Cortex of kidney (tissue), 1 donor: ENCODE results near the gene C1orf210.

Source experiments
- DNase-seq: peaks from one replicate; lab custom pipeline; 2025; lab: John Stamatoyannopoulos, UW

The C1orf210 gene

DNA sequence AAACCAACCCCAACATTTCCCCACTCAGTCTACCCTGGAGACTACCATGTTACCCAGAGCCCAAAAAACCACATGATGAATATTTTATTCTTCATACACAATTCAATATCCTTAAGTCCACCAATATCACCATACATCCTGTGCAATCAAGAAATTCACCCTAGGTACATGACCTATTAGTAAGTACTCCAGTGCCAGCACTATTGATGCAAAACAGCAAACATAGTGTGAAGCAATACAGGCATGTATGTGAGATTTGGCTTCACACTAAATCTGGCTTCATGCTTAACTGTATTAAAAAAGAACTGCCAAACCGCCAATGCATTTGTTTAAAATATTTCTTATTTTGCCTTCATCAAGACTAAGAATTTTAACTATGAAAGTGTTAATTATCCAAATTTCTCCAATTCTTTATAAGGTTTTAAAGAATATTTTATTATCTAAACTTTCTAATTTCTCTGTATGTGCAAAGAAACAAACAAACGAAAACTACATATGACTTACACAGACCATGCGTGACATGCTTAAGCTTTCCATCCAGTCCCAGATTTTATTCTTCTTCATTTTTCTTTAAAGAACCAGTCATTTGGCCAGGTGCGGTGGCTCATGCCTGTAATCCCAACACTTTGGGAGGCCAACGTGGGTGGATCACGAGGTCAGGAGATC is 38.0 kb downstream of the C1orf210 start:
- no peak for DNase-seq

DNA sequence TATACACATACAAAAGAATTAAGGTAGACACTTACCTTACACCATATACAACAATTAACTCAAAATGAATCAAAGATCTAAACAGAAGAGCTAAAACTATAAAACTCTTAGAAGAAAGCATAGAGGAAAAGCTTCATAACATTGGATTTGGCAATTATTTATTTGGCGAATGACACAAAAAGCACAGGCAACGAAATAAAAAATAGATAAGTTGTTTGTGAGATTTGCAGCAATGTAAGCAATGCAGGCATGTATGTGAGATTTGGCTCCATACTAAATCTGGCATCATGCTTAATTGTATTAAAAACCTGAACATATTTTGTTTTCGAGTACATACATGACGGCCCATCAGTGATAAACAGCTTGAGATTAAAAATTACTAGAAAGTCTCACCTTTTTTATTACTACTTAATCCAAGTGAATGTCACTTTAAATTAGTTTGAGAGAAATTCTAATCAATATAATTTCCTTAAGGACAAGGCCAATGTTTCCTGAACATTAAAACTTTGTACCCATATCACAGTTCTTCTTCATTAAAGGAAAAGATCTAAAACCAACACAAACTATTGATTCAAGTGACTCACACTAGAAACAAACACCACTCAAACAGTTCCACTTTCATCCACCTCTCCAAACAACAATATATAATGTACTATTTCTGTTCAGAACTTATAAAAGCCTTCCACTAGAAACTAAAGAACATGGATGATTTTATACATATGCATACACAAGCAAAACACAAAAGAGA is 38.7 kb downstream of the C1orf210 start:
- DNase-seq = no peak

DNA sequence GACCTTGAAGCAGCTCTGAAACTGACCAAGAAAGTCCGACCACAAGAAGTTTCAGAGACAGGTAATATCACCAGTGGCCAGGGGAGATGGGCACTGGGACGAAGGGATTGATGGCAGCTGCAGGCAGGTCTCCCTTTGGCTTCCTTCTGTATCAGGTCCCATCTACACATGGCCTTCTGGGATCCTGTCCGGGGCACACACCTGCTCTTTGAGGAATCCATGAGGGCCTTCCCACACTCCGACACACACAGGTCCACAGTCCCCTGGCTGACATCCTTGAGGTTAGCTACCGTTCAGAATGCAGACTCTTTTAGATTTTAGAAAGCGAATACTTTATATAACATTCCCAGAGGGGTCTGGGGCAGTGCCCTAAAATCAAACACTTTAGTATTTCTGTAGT is 42.1 kb downstream of the C1orf210 start:
- no peak for DNase-seq

DNA sequence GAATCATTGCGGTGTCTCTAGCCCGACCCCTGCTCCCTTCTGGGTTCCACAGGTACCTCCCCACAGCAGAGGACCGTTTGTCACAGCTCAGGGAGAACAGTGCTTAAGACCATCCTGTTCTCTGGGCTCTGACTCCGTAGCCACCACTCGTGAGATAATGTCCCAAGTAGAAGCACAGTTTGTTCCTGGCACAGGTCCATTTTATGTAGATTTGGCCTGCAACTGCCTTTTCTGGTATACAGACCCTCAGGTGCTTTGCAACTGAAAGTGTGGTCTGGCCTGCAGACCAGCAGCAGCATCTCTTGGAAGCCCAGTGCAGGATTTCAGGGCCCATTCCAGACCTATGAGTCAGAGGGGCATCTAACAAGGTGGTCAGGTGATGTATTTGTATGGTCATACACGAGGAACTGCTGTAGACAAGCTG is 44.0 kb downstream of the C1orf210 start:
- no peak for DNase-seq

DNA sequence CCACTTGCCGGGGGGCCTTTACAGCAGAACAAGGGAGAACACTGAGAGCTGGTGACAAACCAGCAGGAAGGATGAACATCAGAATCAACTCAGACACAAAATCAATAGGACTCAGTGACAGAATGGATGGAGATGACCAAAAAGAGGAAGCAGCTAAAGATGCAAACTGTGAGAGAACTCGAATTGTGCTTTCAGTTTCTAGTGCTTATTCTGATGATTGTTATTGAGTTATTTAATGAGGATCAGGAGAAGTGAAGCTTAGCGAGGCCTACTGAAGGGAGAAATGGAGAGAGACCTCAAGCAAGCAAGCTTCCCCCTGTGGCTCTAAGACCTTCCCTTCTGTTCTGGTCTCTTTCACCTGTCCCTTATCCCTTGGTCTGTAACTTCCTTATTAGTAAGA is 45.9 kb downstream of the C1orf210 start:
- no peak for DNase-seq

DNA sequence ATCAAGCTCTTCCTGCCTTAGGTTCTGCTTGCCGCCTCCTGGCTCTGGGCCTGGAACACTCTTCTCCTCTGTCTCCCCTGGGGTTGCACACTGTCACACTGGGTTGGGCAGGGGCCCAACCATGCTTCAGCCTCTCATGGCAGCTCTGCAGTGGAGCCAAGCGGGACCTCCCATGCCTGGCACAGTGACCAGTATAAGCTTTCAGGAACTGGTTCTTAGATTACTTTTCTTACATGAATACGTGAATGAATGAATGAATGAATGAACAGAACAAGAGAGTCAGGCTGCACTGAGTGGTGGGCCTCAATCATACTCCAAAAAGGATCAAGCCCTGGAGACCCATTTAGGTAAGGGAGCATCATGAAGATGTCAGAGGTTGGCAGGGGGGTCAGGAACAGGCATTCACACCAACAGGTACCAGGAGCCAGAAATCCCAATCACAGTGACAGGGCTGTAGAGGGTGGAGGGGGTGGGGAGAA is 46.4 kb downstream of the C1orf210 start:
- DNase-seq = no peak

DNA sequence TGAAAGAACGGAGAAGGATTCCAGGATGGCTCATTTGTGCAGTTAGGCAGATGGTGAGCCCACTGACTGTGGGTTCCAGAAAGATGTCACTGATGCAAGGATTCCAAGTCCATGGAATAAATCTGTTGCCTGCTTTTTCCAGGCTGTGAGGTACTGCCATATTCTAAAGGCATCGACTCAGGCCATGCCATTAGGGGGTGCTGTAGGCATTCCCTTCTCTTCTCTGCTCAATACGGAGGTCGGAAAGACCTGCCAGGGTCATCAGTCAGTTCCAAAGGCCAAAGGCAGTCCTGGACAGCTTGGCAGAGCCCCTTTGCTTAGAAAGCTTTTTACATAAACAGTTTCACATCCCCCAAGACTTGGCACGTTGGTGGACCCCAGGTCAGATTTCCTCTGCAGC is 47.3 kb downstream of the C1orf210 start:
- DNase-seq = no peak

DNA sequence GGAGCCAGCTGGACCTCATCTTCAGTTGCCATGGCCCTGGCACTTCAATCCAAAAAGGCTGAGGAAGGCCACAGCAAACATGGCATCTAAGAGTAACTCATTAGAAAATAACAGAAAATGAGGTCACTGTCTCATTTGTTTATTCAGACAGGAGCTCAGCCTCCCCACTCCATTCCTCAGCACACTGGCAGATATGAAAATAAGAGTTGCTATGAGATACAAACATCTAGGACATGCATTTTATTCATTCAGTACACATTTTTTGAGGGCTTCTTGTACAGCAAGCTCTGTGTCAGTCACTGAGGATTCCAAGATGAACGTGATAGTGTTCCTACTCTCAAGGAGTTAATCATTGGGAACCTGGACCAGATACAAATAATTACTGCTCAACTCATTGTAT is 48.3 kb downstream of the C1orf210 start:
- no peak for DNase-seq

DNA sequence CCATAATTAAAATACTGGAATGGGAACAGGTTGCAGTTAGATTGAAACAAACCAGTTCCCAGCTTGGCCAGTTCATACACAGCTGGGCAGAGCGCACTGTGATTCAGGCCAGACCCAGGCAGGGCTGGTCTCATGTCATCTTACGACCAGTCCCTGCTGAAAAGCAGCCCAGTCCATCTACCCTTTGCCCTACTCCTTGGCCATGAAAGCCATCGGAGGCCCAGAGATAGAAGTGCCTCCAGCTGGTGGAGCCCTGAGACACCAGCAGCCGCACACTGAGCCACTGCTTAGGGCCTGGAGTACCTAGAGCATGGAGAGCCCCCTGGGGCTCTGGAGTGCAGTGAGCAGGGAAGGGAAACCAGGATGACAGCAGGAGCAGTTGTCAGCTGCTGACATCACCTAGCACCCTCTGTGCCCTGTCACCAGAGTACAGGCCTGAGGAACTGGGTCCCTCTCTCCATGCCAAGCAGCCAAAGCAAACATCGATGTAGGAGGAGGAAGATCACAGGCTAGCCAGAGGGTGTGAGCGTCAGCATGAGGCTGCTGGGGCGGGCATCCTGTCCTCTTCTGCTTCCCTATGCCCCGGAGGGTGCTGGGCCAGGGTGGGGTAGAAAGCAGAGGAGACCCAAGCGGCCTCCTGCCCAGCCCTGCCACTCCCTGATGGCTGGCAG is 49.8 kb downstream of the C1orf210 start:
- DNase-seq = no peak

DNA sequence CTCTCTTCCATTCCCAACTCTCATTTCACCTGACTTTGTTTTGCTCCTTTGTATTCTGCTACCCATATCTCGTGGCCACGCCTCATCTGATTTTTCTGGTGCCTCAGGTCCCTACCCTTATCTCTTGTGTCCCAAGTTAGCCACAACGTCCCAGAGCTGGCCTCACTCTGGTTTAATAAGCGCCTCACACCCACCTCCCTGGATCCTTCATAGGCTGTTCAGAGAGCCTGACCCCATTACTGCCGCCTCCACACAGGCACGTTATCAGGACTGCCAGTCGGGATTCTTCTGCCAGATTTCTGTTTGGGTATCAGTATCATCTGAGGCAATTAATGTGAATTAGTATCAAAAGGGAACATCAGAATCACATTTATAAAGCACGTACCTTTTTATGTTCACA is 50.3 kb downstream of the C1orf210 start:
- DNase-seq = no peak

DNA sequence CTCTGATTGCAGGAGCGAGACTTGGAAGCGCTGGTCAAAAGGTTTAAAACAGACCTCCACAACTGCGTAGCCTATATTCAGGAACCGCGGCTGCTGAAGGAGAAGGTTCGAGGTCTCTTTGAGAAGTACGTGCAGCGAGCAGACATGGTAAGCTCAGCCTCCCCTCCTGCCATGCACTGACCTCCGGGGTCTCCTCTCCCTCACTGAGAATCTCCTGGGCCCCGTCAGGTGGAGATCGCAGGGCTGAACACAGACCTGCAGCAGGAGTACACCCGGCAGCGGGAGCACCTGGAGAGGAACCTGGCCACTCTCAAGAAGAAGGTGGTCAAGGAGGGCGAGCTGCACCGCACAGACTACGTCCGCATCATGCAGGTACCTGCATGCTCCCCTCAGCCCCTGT is 51.1 kb downstream of the C1orf210 start:
- no peak for DNase-seq

DNA sequence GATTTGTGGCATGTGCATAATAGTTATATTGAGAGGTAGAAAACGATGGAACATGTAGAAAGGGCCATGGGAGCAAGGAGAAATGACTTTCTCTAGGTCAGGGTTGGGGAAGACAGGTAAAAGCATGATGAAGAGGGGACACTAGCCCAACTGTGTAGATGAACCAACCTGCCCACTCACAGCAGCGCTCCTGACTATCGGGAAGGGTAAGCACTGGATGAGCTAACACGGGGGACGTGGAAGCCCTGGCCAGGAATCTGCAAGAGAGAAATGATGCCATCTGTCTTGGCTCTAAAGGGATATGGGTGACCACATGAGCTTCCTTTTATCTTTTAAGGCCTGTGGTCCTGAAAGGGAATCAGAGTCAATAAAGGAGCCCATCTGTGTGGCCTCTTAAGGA is 51.8 kb downstream of the C1orf210 start:
- no peak for DNase-seq

DNA sequence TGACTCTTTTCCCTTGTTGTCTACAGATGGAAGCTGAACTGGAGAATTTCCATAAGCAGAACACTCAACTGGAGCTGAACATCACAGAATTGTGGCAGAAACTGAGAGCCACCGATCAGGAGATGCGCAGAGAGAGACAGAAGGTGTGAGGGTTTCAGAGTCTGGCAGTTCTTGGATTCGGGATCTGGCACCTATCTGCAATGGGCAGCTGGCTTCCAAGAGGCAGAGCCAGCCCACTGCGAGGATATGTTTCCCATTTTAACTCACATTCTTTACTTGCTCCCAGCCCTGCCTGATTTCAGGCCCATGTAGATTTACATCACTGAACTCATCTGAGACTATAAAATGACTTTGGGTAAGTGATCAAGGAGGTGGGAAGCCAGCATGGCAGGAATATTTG is 52.9 kb downstream of the C1orf210 start:
- DNase-seq = no peak

DNA sequence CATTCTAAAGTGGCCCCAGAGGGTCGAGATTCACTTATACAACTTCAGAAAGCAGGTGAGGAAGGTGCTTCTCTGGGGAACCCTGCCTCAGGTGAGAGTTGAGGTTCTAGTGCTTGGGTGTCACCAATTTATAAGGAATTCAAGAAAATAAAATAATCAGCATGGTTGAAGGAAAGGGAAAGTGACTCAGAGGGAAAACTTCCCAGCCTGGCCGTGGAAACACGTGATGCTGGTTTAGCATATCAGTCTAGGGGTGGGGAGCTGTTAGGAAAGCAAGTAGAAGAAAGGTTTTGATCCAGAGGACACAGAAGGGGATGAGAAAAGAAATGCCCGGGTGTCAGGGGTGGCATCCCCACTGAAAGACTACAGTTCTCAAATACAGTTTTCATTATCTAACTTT is 53.3 kb downstream of the C1orf210 start:
- DNase-seq = no peak
